Left kidney (tissue), 2 donors: Measurements from ENCODE around the gene SIX2. TPM values are rescaled to one million over a fixed set of nuclear protein-coding genes. Genes with fewer than 3 reads are reported as not detected.
A peak's percentile ranks its signal among the peaks of the same experiment; 100 is the strongest.

Experiments
- DNase-seq: peaks from one replicate; pipeline ENCODE4 v3.0.0-alpha.2; 2013
- polyA plus RNA-seq: library from polyadenylated mRNA; unstranded; fragments of 120-200 nt; gene quantifications from one replicate; pipeline ENCODE4 v1.2.1, GENCODE V29; 2013; ENCODE audit not compliant: insufficient read length

Gene SIX2
- polyA plus RNA-seq, 1 donor, result 22.6 TPM

DNA sequence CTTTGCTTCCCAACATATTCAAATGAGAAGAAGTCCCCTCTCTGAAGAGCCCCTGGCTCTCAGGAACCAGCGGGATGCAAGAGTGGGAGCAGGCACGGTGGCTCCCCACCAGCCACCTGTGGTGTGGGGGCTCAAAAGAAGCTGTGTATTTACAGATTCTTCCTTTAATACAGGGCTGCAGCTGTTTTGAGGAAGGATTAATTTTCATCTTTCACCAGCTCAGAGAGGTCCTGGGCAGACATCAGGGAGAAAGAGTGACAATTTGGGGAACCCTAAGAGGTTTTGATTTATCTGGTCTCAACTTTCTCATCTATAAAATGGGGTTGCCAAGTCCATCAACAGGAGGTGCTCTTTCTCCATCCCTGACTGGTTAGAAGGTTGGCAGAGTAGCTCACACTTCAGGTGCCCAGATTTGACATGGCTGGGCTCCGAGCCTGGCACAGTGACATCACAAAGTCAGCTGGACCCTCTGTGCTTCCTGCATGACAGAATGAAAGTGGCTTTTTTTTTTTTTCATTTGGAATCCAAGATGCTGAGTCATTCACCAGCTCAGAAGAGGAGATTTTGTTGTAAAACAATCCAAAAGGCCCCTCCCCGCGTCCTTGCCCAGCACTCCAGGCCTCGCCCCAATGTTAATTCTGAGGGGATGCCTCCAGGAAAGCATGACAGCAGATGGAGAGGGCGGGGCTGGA lies 15.5 kb upstream of the SIX2 start:
- no peak for DNase-seq

GRCh38 chr2:45024097-45024496 lies 14.8 kb upstream of the SIX2 start:
- DNase-seq, result no peak

GRCh38 chr2:45020439-45020838 lies 11.2 kb upstream of the SIX2 start:
- no peak for DNase-seq

GRCh38 chr2:45018023-45018422 lies 8.8 kb upstream of the SIX2 start:
- no peak for DNase-seq

GRCh38 chr2:45014831-45015230 lies 5.6 kb upstream of the SIX2 start:
- no peak for DNase-seq

GRCh38 chr2:45014016-45014702 lies 4.9 kb upstream of the SIX2 start:
- DNase-seq, result peak; percentile 73

DNA sequence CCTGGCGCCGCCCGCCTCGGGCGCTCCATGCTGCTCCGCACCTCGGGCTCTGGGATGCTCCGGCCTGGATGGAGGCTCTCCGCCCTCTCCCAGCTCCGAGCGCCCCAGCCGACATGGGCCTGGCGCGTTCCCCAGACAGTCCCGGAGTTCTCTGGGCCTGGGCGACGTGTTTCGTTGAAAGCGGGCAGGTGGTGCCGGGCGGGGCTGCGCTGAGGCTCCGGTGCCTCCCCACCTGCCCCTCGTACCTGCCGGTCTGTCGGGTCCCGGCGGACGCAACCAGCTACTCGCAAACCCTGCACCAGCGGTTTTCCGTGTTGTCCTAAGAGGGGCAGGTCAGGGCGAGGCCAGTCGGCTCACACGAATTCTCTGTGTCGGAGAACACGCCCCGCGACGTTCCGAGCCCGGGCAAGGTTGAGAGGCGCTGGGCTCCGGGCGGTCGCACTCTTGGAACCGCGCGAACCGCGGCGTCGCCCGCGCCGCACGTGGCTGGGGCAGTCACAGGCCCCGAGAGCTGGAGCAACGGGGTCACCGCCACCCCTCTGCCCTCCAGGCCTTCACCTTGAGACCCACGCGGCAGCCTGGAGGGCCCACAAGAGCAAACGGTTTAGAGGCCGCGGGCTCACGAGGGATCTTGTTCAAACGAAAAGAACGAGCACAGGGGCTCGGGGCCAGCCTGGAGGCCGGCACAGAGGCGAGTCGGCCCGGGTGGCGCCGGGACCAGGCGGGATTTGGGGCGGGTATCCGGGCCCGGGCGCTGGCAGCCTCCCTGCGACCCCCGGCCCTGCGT lies 4.2 kb upstream of the SIX2 start:
- no peak for DNase-seq

GRCh38 chr2:45012733-45013132 lies 3.5 kb upstream of the SIX2 start:
- no peak for DNase-seq

DNA sequence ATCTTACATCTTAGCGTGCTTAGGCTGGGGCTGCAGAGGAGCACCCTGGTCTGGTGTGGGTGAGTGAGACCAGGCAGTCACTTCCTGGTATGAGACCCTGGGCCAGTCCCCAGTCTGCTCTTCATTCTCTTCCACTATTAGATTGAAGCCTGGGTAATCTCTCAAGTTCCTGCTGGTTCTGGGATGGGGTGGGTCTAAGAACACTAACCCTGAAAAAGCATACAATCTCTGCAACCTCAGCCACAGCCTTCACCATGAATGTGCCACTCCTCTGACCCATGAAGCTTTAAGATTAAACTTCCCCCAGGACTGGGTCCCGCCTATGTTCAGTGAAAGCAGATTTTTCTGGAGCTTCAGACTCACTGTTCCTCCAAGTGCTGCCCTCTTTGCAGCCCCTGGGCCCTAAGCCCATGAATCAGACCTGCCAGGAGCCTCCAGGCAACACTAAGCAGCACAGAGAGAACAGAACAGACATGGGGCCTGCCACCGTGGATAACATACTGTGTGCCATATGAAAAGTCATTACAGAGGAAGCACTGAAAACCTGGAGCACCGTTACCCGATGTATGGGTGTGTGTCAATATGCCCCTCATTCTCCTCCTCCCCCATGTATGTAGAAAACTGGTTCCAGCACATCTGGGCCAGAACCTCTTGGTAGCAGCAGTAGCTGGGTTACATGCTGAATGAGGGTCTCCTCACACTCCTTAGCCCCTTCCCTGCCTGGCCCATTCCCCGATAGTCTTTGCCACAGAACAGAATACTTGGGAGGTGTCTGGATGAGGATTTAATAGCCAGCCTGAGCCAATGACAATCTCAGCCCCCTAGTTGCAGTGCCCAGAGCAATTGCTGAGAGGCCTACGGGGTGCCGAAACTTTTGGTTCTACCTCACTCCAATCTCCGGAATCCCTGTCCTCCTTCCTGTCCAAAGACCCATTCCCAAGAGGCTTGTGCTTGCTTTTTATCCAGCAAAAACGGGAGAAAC lies 2.7 kb upstream of the SIX2 start:
- no peak for DNase-seq

- no peak for DNase-seq
Observed at GRCh38 chr2:45011121-45011520, 1.9 kb upstream of the SIX2 start.

DNA sequence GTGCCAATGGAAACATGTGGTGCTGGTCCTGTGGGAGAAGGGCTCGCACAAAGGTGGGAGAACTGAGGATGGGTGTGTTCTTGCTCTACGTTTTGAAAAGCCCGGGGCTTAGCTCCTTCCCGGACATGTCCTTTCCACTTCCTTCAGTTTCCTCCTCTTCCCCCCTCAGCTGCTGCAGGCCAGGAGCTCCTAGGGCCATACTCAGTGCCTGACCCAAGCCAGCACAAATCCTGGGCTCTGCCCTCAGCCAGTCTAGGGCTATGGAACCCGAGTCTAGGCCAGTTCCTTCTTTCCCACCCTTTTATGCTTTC lies 1.4 kb upstream of the SIX2 start:
- DNase-seq, result no peak

DNA sequence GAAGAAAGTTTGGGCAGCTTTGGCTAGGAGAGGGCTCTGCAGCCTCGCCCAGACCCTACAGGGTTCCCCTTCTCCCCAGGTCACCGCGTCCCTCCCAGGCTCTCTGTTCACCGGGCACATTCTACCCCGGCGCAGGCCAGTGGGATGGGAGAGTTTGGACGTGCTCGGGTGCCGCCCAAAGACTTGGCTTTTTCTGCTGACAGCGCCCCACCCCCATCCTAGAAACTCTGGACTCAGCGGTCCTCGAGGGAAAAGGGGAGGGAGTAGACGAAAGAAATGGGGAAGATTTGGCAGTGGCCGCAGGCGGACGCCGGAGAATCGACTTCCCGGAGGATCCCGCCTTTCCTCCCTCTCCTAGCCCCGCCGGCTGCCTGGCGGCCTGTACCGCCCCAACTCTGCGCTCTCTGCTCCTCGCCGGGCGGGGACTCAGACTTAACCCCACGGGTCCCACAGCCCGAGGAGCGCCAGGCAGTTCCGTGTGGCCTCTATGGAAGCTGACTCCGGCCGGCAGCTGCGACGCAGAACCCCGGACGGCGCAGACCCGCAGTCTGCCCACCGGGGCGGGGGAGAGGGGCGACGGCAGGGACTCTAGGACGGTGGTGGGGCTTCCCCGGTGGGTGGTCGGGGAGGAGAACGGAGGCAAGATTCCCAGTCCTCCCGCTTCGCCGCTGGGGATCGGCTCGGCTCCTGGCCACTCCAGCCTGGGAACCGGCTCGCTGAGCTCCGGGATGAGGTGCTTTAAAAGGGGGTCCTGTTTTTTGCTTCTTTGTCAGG lies 863 bp upstream of the SIX2 start:
- DNase-seq, result no peak

- DNase-seq, result no peak
Observed at GRCh38 chr2:45008296-45009129, 739 bp downstream of the SIX2 start.

- DNase-seq, result no peak
Observed at GRCh38 chr2:45007961-45008295, 1.3 kb downstream of the SIX2 start.

DNA sequence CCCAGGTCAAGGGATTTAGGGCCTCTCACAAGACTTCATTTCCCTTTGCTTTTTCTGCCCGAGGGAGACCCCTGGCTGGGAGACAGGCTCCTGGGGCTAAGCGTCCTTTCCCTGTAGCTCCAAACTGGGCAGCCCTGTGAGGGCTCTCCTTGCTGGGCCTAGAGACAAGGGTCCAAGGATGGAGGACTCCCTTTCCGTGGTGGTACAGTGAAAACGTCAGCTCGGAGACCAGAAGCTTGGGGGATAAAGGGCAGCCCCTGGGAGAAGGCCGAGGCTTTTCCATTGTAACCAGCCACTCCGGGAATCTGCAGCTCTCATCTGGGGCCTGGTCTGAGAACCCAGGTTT lies 2.3 kb downstream of the SIX2 start:
- no peak for DNase-seq

DNA sequence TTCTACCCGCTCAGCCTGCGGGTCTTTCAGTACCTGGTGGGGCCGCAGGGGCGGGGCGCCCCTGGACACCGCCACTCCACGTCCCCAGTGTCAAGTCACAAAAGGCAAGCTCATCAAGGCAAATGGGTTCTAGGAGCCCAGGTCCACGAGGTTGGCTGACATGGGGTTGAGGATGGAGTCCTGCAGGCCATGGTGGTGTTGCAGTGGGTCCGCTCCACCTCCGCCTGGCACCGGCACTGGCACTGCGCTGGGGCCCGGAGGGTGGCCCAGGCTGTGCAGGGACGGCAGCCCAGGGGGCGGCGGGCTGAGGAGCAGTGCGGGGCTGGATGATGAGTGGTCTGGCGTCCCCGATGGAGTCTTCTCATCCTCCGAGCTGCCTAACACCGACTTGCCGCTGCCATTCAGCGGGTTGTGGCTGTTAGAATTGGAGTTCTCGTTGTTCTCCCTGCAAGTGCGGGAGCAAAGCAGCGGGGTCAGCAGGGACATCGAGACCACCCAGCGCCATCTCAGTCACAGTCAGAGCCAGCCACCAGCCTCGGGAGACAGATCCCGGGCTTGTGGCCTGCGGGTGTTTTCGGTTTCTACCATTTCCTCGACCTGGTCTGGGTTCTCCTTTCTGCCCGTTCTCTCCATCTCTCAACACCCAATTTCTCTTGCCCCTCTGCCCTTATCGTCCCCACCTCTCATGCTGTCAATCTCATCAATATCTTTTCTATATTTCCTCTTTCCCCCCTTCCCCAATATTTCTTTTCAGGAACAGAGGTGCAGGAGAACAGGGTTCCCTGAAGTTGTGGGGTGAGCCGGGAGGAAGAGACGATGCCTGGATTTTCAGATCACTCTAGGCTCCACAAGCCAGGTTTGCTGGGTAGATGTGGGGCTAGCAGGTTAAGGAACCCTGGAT lies 3.0 kb downstream of the SIX2 start:
- no peak for DNase-seq

GRCh38 chr2:45005261-45006002 lies 3.8 kb downstream of the SIX2 start:
- DNase-seq, result no peak

GRCh38 chr2:45004562-45005191 lies 4.6 kb downstream of the SIX2 start:
- no peak for DNase-seq
